Lower leg skin (tissue), 4 donors: ENCODE results near the gene SNCG. TPM values are rescaled to one million over a fixed set of nuclear protein-coding genes. Genes with fewer than 3 reads are reported as not detected.

Experiments used
- DNase-seq, 2 donors: peaks; one replicate each; pipeline ENCODE4 v3.0.0-alpha.2; 2019; ENCODE audit warnings: low spot score in 2 of 2
- H3K4me3 ChIP-seq: fragments of 200-600 bp; sonication (generic); 2 replicates; pipeline ENCODE4 v1.5.1; 2017; ENCODE audit warnings: mild to moderate bottlenecking, low read depth; ENCODE audit not compliant: poor library complexity, severe bottlenecking
- CTCF ChIP-seq, 3 donors: fragments of 450-650 bp; IDR thresholded peaks; one replicate each; pipeline ENCODE4 v1.5.1; 2016; ENCODE audit warnings: antibody characterized with exemption in 3 of 3, mild to moderate bottlenecking in 3 of 3, moderate library complexity in 2 of 3
- POLR2A ChIP-seq, 2 donors: fragments of 450-650 bp; IDR thresholded peaks; one replicate each; pipeline ENCODE4 v1.6.1; 2016 to 2017; ENCODE audit warnings: antibody characterized with exemption in 2 of 2, mild to moderate bottlenecking in 1 of 2, moderate library complexity in 1 of 2
- WGBS, 2 donors: methylation state at CpG; one replicate each; pipeline ENCODE4 v1.1.5; 2018; 5-methylcytosine and 5-hydroxymethylcytosine counted together
- intact Hi-C: fragments of 100-400 bp; cut with DNase I; formaldehyde crosslinking; loops from one replicate; pipeline ENCODE4 v1.15.0; 2023; ENCODE audit warnings: low total_unique reads
- total RNA-seq, 4 donors: library from RNA; depleted of rRNA; stranded (reverse); fragments of >200 nt; gene quantifications; one replicate each; pipeline ENCODE4 v1.1.0, GENCODE V29; 2016

Gene SNCG
- total RNA-seq, 4 donors from 2014 or later = 26.5 to 62.9 (median 41.1) TPM

GRCh38 chr10:86968271-86968993, 10.0 kb downstream of the SNCG start, which contains the start of gene ADIRF:
Gene ADIRF, plus strand, starts transcription at chr10:86968482. Its CDS starts 63 bp downstream, at chr10:86968545.
- 3 to 4% methylated on average over 31 to 53 of the region's 59 CpGs for WGBS, 2 donors
- no peak for TF ChIP-seq POLR2A (IDR thresholded peaks at IDR 0.05)
- no peak for TF ChIP-seq CTCF (IDR thresholded peaks at IDR 0.05)
- peak within 1 kb of the TSS; percentile 47 for H3K4me3 ChIP-seq
- intact Hi-C loops = no loop called here
- DNase-seq = peak; percentile 80 to 94

- intact Hi-C loops = no loop called here
- peak overlapping the region; percentile 47 for H3K4me3 ChIP-seq
- peak; percentile 45 to 90 for DNase-seq
- TF ChIP-seq POLR2A (IDR thresholded peaks at IDR 0.05) = no peak
- WGBS, 2 donors = 13 to 21% methylated on average over 9 of the region's 9 CpGs
These were observed 10.6 kb downstream of the SNCG start for GRCh38 chr10:86968994-86969355.

GRCh38 chr10:86969421-86970041, 11.1 kb downstream of the SNCG start:
- intact Hi-C loops = loop anchor here (5.0 kb wide), 1 partner anchor 123 kb away; the partner anchor contains the start of gene GLUD1
- DNase-seq = peak in 1 of 2 donors; percentile 88
- H3K4me3 ChIP-seq = peak overlapping the region; percentile 47
- 6 to 8% methylated on average over 7 to 8 of the region's 8 CpGs for WGBS, 2 donors
- TF ChIP-seq CTCF (IDR thresholded peaks at IDR 0.05) = no peak
- TF ChIP-seq POLR2A (IDR thresholded peaks at IDR 0.05) = no peak

- 5 to 7% methylated on average over 26 to 29 of the region's 30 CpGs for WGBS, 2 donors
- peak; percentile 89 to 98 for DNase-seq
- intact Hi-C loops = loop anchor here (5.0 kb wide), 1 partner anchor 122 kb away; the partner anchor contains the start of gene GLUD1
- TF ChIP-seq CTCF (IDR thresholded peaks at IDR 0.05) (no peak), POLR2A (IDR thresholded peaks at IDR 0.05) (peak in 1 of 2 donors; percentile 47)
- peak overlapping the region; percentile 64 for H3K4me3 ChIP-seq
These were observed 12.0 kb downstream of the SNCG start for GRCh38 chr10:86970162-86970981.

GRCh38 chr10:86970982-86971231, 12.5 kb downstream of the SNCG start:
- DNase-seq = no peak
- WGBS, 2 donors = 0% methylated on average over 12 to 14 of the region's 20 CpGs
- TF ChIP-seq POLR2A (IDR thresholded peaks at IDR 0.05) = peak in 1 of 2 donors; percentile 97
- no peak for TF ChIP-seq CTCF (IDR thresholded peaks at IDR 0.05)
- peak overlapping the region; percentile 64 for H3K4me3 ChIP-seq
- intact Hi-C loops = loop anchor here (5.0 kb wide), 1 partner anchor 121 kb away; the partner anchor contains the start of gene GLUD1
